ENCODE data around the gene IQCH.

The IQCH gene

DNA sequence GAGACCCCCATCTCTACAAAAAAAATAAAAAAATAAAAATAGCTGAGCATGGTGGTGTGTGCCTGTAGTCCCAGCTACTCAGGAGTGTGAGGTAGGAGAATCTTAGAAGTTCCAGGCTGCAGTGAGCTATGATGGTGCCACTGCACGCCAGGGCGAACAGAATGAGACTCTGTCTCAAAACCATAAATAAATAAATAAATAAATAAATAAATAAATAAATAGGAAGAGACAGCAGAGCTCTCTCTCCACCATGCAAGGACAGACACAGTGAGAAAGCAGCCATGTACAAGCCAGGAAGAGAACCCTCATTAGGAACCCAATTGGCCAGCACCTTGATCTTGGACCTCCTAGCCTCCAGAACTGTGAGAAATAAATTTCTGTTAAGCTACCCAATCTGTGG, 261.0 kb downstream of the IQCH start:
- DNase-seq = no peak
- intact Hi-C loops (cut with DNase I) = no loop called here

GRCh38 chr15:67520321-67521028, 265.9 kb downstream of the IQCH start:
- no peak for DNase-seq
- intact Hi-C loops (cut with DNase I) = loop anchor here (1.0 to 5.0 kb wide), 2 partner anchors 320 to 532 kb away; partner anchors contain the start of genes PIAS1 and RNU6-1

GRCh38 chr15:67521029-67521782, 266.6 kb downstream of the IQCH start, which contains the start of gene C15orf61:
Gene C15orf61, plus strand, starts transcription at chr15:67521131. Its CDS starts 118 bp downstream, at chr15:67521249.
- peak; percentile 78 to 97 (median 81) for DNase-seq
- intact Hi-C loops (cut with DNase I) = loop anchor here (1.0 to 5.0 kb wide), 2 partner anchors 319 to 531 kb away; partner anchors contain the start of genes PIAS1 and RNU6-1

GRCh38 chr15:67521783-67522568, 267.4 kb downstream of the IQCH start:
- DNase-seq = no peak
- intact Hi-C loops (cut with DNase I) = loop anchor here (1.0 to 5.0 kb wide), 3 partner anchors 21 to 530 kb away; partner anchors contain the start of genes MAP2K5, PIAS1 and RNU6-1

DNA sequence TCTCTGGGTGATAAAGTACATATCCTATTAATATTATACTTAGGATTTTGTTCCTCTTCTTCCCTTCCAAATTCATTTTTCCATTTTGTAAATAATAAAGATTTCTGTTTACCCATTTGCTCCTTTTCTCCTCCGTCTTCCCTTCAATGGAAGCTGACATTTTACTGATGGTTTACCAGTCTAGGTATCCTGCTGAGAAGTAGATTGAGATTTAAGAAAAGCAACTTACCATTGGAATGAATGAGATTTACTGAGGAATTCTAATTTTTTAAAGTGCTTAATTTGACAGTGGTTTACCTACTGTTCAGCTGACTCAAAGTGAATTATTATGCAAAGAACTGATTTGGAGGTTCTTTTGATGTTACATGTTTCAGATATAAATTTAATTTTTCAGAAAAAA, 268.7 kb downstream of the IQCH start:
- intact Hi-C loops (cut with DNase I) = loop anchor here (2.0 to 5.0 kb wide), 2 partner anchors 19 to 529 kb away; partner anchors contain the start of genes MAP2K5 and PIAS1

DNA sequence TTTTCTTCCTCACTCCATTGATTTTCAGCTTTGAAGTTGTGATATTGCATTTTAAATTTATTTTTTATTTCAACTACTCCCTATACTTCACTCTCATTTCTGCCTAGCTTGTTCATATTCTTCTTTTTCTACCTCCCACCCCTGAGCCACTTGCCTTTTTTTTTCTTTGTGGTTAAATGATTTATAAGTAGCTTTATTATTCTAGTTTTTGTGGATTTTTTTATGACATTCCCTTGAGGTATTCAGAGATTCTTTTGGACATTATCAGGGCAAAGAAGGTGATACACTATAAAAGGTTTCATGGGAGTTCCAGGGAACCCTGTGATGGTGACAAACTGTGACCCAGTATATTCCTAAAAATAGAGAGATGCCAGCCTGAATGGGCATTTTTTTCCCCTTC, 269.6 kb downstream of the IQCH start:
- no peak for DNase-seq
- intact Hi-C loops (cut with DNase I) = loop anchor here (5.0 kb wide), 1 partner anchor 528 kb away; the partner anchor contains the start of gene PIAS1

More for the DNA sequence above, 268.7 kb downstream of the IQCH start:
- DNase-seq = no peak

DNA sequence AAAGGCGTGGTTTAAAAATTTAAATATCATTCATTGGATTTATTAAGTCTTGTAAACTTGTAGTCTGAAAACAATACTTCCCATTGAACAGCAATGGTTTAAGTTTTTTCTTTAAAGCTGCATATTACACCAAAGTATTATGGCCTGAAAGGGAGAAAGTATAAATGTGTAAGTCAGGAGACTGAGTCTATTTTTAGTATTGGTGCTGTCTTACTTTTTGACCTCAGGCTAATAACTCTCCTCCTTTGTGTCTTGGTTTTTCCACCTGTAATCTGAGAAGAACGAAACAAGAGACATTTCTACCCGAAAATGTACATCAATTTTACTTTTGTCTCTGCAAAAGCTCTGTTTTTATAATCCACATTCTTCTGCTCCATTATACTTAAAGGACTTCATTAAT, 273.9 kb downstream of the IQCH start:
- intact Hi-C loops (cut with DNase I) = no loop called here

DNA sequence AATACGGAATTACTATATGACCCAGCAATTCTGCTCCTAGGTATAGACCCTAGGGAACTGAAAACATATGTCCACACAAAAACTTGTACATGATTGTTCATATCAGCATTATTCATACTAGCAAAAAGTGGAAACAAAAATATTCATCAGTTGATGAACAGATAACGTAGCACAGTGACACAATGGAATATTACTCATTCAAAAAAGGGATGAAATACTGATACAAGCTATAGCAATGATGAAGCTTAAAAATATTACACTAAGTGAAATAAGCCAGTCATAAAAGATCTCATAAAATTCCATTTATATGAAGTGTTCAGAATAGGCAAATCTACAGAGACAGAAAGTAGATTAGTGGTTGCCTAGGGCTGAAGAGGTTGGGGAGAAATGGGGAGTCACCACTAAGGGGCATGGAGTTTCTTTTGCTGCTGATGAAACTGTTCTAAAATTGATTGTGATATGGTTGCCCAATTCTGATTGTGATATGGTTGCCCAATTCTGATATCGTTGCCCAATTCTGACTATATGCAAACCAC, 276.9 kb downstream of the IQCH start:
- DNase-seq = no peak
- intact Hi-C loops (cut with DNase I) = no loop called here

More for the DNA sequence above, 273.9 kb downstream of the IQCH start:
- DNase-seq = no peak

DNA sequence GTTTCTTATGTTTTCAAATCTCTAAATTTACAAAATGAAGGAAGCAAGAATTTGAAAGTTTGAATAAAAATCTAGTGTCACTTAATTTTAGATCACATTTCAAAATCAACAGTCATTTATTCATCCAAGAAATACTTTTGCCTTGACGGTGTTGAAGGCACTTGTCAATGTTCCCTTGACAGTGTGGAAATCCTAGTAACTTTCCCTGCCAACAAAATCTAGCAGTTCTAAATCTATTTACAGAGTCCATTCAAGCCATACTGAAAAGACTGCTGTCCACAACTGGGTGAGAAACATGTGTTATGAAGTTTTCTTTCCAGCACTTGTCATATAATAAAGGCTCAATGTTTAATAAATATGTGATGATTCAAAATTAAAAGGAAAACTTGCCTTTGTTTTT, 279.3 kb downstream of the IQCH start:
- no peak for DNase-seq
- intact Hi-C loops (cut with DNase I) = no loop called here

DNA sequence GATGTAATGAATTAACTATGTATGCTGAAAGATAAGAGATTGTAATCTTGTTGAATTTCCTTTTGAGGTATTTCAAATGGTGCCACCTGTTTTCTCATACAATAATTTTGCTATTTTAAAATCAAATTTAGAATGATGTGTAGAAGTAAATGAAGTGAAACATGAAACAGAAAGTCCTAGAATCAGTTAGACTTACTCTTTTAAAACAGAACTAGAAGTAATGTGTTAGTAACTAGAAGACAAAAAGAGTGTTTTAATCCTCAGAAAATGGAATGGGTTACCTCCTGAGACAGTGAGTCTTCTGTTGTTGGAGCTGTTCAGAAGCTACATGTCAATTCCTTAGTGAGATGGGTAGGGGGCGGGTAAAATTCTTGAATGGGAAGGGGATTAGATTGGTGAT, 279.8 kb downstream of the IQCH start:
- intact Hi-C loops (cut with DNase I) = no loop called here
- no peak for DNase-seq

DNA sequence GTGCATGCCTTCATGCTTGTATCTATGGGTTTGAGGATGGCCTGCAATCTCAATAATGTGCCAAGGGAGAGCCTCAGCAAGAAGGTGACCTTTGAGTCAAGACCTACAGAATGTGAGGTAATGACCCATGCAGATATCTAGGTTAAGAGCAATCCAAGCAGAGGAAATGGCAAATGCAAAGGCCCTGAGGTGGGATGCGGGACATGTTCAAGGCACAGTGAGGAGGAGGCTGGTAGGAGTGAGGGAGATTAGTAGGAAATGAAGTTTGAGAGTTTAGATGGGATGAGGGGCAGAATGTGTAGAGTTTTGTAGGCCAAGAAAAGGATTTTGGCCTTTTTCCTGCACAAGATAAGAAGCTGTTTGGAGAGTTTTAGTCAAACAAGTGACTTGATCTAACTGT, 283.2 kb downstream of the IQCH start:
- no peak for DNase-seq
- intact Hi-C loops (cut with DNase I) = no loop called here

DNA sequence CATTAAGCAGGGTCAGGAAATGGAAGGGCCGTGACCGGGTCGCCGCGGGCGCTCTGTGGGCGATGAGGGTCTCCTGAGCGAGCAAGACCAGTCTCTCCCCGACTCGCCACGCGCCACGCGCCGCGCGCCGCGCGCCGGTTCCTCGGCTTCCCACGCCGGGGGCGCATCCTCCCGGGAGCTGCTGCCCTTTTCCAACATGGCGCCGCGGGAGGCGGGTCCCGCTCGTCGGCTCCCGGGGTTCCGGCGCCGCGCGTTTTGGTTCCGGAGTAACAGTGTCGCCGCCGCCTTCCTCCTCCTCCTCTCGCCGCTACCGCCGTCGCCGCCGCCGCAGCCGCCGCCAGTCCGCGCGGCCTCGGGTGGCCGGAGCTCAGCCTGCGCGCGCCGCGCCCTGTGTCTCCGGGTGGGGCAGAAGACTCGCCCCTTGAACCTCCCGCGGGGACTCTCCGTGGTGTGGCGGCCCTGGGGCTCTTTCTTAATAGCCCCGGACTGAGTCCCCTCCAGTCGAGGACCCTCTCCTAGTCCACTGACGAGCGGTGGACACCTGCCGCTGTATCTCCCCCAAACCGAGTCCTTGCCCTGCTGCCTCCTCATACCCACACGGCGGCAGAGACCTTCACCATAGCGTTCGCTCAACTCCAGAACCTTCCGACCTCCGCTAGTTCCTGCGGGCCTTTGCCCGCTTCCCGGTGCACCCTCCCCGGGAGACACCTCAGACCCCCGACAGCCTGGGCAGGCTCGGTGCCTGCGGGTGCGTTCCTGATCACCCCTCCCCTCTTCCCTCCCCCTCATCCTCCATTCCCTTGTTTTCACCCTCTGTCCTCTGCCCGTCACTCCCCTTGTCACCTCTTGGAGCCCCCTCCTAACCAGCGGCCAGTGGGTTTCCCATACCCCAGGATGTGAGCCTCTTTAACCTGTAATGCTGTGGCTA, 288.1 kb downstream of the IQCH start, which contains the start of gene MAP2K5:
Gene MAP2K5 (plus strand): TSS at position 284 of the 928 bp plus-strand sequence. CDS start 633 bp downstream, at position 917.
- peak; percentile 82 to 98 (median 90) for DNase-seq
- intact Hi-C loops (cut with DNase I) = loop anchor here (1.0 to 2.0 kb wide), 2 partner anchors 20 to 298 kb away; partner anchors contain the start of gene RNU6-1

DNA sequence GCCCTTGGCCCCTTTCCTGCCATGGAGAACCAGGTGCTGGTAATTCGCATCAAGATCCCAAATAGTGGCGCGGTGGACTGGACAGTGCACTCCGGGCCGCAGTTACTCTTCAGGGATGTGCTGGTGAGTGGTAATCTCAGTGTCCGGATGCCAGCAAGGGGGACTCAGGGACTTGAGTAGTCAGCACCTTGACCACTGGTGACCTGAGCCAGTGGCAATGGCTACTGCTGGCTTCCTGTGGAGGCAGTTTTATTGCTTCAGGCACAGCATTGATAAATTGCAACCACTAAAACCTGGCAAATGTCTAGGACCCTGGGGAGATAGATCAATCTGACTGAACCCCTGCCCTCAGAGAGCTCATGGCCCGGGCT, 288.7 kb downstream of the IQCH start:
- DNase-seq = peak in 2 of 10 donors; percentile 8 to 14
- intact Hi-C loops (cut with DNase I) = loop anchor here (2.0 kb wide), 1 partner anchor 21 kb away; no protein-coding TSS in a partner anchor

- intact Hi-C loops (cut with DNase I) = no loop called here
- no peak for DNase-seq
Measured at GRCh38 chr15:67544475-67544874, 289.9 kb downstream of the IQCH start.

GRCh38 chr15:67545864-67546263, 291.3 kb downstream of the IQCH start:
- no peak for DNase-seq
- intact Hi-C loops (cut with DNase I) = no loop called here

DNA sequence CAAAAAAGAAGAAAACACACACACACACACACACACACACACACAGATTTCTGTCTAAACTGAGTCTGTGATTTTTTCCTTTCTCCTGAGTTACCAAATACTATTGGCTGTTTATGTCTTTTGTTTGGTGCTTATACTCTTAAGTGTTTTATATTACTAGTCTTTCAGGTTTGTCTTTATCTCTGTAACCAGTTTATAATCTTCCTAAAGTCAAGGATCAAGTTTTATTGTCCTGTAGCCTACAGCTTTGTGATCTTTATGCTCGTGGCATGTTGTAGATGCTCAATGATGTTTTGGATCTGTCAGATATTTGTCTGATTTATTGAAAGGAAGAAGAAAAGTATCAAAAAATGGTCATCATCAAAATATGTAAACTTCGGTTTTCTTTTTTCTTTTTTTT, 292.5 kb downstream of the IQCH start:
- no peak for DNase-seq
- intact Hi-C loops (cut with DNase I) = no loop called here

- intact Hi-C loops (cut with DNase I) = no loop called here
- DNase-seq = no peak
Measured at GRCh38 chr15:67547836-67548235, 293.2 kb downstream of the IQCH start.

DNA sequence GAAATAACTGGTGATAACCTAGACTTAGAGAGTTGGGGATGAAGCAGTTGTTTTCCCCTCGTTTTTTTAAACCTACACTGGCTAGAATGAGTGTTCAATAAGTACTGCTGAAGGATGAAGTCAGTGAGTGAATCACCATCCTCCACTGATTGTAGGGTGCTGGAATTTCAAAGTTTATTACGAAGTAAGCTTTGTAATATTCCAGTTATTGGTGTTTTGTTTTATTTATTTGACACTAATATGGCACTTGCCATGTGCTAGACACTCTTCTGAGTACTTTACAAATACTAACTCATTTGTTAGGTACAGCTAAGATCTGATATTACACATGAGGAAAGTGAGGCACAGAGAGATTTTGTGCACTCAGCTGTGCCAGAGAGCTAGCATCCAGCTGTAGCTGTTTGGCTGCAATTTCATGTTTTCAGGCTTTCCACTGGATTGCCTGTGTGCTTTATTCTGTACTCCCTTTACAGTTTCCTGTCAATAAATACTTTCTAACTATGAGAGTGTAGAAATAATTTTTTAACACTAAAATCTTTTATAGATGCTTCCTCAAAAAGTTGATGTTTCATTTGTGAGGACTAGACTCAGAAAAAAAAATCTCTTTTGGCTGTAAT, 293.8 kb downstream of the IQCH start:
- intact Hi-C loops (cut with DNase I) = no loop called here
- DNase-seq = no peak
